ENCODE data around the gene LAMA4. TPM values are rescaled to one million over a fixed set of nuclear protein-coding genes. Genes with fewer than 3 reads are reported as not detected.

Gene LAMA4
- total RNA-seq, 4 donors from 2014 or later = 261 to 336 (median 303) TPM

DNA sequence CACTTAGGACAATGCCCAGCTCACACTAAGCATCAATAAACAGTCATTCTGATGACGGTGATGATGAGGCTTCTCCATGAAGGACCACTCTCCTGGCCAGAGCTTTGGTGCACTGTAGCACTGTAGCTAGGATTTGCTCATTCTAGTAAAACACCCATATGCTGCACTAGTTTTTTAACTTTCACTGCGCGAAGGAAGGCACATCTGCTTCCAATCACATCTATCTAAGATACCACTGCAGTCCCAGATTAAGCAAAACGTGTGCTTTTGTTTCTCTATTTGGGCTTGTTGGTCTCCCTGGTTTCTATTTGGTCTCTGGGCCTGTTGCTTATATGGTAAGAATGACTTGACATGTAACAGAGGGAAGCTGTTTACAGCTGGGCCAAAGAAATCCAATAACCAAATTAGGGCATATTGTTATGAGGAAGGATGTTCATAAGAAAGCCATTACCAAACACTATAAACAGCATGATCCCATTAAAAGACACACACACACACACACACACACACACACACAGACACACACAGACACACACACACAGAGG, 104.6 kb downstream of the LAMA4 start:
- Histone ChIP-seq H3K4me3 (no peak overlapping the region), H3K4me1 (peaks cover 0 to 44% (median 34%) of the 10 kb centered on the region in 4 donors), H3K27me3 (no peaks in the 10 kb centered on the region), H3K27ac (replicated peaks in 1 of 4) (peak overlapping the region; percentile 49 to 78 (median 76)), H3K36me3 (peaks cover 12 to 75% (median 42%) of the 10 kb centered on the region in 4 donors), H3K9me3 (no peaks in the 10 kb centered on the region)
- 44% methylated on average over 4 of the region's 4 CpGs for WGBS
- intact Hi-C loops (cut with DNase I) = no loop called here
- TF ChIP-seq EP300 (IDR thresholded peaks at IDR 0.05) (no peak), POLR2A (IDR thresholded peaks at IDR 0.05; ENCODE audit: low read depth) (no peak), POLR2AphosphoS5 (IDR thresholded peaks at IDR 0.05) (peak in 1 of 2 donors; percentile 20)
- TF ChIP-seq, protein P1, sequence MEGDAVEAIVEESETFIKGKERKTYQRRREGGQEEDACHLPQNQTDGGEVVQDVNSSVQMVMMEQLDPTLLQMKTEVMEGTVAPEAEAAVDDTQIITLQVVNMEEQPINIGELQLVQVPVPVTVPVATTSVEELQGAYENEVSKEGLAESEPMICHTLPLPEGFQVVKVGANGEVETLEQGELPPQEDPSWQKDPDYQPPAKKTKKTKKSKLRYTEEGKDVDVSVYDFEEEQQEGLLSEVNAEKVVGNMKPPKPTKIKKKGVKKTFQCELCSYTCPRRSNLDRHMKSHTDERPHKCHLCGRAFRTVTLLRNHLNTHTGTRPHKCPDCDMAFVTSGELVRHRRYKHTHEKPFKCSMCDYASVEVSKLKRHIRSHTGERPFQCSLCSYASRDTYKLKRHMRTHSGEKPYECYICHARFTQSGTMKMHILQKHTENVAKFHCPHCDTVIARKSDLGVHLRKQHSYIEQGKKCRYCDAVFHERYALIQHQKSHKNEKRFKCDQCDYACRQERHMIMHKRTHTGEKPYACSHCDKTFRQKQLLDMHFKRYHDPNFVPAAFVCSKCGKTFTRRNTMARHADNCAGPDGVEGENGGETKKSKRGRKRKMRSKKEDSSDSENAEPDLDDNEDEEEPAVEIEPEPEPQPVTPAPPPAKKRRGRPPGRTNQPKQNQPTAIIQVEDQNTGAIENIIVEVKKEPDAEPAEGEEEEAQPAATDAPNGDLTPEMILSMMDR (IDR thresholded peaks at IDR 0.05) = no peak
- DNase-seq (ENCODE audit: extremely low spot score) = no peak

DNA sequence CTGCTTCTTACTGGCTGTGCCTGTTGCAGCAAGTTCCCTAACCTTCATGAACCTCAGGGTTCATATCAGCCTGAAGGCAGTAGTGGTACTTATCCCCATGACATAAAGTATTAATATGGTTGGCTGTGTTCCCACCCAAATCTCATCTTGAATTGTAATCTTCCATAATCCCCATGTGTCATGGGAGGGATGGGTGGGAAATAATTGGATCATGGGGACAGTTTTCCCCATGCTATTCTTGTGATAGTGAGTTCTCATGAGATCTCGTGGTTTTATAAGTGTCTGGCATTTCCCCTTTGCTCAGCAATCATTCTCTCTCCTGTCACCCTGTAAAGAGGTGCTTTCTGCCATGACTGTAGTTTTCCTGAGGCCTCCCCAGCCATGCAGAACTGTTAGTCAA, 105.1 kb downstream of the LAMA4 start:
- Histone ChIP-seq H3K27me3 (no peaks in the 10 kb centered on the region), H3K4me1 (peaks cover 0 to 50% (median 33%) of the 10 kb centered on the region in 4 donors), H3K4me3 (no peak overlapping the region), H3K27ac (replicated peaks in 1 of 4) (peak overlapping the region; percentile 49 to 78 (median 76)), H3K36me3 (peaks cover 17 to 75% (median 43%) of the 10 kb centered on the region in 4 donors), H3K9me3 (no peaks in the 10 kb centered on the region)
- TF ChIP-seq POLR2A (IDR thresholded peaks at IDR 0.05; ENCODE audit: low read depth) (no peak), POLR2AphosphoS5 (IDR thresholded peaks at IDR 0.05) (no peak), EP300 (IDR thresholded peaks at IDR 0.05) (no peak)
- TF ChIP-seq, protein P1 (IDR thresholded peaks at IDR 0.05) = no peak
- DNase-seq (ENCODE audit: extremely low spot score) = no peak
- intact Hi-C loops (cut with DNase I) = no loop called here
- 27% methylated on average over 1 of the region's 1 CpG for WGBS

DNA sequence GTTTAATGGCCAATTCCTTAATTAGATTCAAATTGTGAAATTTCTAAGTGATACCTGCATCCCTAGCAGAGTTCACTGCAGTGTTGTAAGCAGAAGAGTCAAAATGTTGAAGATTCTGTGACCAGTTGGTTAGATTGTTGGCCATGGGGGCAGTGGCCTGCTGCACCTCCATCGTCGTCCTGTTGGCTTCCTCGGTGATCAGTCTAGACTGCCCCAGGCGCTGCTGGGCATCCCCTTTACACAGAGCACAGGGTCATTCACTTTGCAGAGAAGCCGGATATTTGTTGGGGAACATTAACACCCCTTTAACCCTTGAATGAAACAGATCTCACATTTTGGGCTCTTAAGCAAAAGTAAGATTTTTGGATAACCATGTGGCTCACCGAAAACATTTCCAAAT, 106.3 kb downstream of the LAMA4 start:
- TF ChIP-seq, protein P1 (IDR thresholded peaks at IDR 0.05) = no peak
- TF ChIP-seq POLR2AphosphoS5 (IDR thresholded peaks at IDR 0.05) (no peak), POLR2A (IDR thresholded peaks at IDR 0.05; ENCODE audit: low read depth) (no peak), EP300 (IDR thresholded peaks at IDR 0.05) (no peak)
- intact Hi-C loops (cut with DNase I) = no loop called here
- no peak overlapping the region for H3K4me3 ChIP-seq
- peaks cover 0 to 48% (median 33%) of the 10 kb centered on the region in 4 donors for H3K4me1 ChIP-seq
- no peaks in the 10 kb centered on the region for H3K9me3 ChIP-seq
- DNase-seq (ENCODE audit: extremely low spot score) = no peak
- H3K36me3 ChIP-seq = peaks cover 27 to 76% (median 51%) of the 10 kb centered on the region in 4 donors
- 90% methylated on average over 6 of the region's 6 CpGs for WGBS
- no peaks in the 10 kb centered on the region for H3K27me3 ChIP-seq
- H3K27ac ChIP-seq (replicated peaks in 1 of 4) = peak overlapping the region in 2 of 4 donors; percentile 75 to 76

DNA sequence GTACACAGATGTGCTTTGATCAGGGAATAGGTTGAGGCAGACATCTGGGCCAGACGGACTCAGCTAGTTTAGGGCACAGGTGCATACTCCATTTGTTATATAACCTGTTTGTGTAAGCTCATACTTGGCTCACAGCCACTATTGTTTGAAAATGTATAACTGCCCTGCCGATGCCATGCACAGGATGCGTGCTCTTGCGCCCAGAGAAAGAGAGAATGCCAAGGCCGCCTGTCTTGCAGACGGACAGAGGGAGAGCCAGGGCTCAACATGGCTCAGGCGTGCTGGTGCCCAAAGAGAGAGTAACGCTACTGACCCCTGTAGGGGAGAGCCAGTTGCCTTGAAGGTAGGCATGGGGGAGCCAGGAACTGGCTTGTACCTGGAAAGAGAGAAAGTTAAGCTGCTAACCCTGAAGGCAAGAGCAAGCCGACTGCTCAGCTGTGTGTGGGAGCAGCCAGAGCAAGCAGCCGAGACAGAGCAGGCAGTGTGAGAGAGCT, 109.2 kb downstream of the LAMA4 start:
- Histone ChIP-seq H3K36me3 (peaks cover 52 to 92% (median 78%) of the 10 kb centered on the region in 4 donors), H3K27me3 (no peaks in the 10 kb centered on the region), H3K4me1 (peaks cover 0 to 28% (median 23%) of the 10 kb centered on the region in 4 donors), H3K4me3 (no peak overlapping the region), H3K27ac (replicated peaks in 1 of 4) (peak overlapping the region; percentile 40 to 75 (median 60)), H3K9me3 (no peaks in the 10 kb centered on the region)
- DNase-seq (ENCODE audit: extremely low spot score) = no peak
- TF ChIP-seq POLR2AphosphoS5 (IDR thresholded peaks at IDR 0.05) (peak in 1 of 2 donors; percentile 21), POLR2A (IDR thresholded peaks at IDR 0.05; ENCODE audit: low read depth) (no peak)
- intact Hi-C loops (cut with DNase I) = no loop called here
- WGBS = 86% methylated on average over 10 of the region's 10 CpGs

DNA sequence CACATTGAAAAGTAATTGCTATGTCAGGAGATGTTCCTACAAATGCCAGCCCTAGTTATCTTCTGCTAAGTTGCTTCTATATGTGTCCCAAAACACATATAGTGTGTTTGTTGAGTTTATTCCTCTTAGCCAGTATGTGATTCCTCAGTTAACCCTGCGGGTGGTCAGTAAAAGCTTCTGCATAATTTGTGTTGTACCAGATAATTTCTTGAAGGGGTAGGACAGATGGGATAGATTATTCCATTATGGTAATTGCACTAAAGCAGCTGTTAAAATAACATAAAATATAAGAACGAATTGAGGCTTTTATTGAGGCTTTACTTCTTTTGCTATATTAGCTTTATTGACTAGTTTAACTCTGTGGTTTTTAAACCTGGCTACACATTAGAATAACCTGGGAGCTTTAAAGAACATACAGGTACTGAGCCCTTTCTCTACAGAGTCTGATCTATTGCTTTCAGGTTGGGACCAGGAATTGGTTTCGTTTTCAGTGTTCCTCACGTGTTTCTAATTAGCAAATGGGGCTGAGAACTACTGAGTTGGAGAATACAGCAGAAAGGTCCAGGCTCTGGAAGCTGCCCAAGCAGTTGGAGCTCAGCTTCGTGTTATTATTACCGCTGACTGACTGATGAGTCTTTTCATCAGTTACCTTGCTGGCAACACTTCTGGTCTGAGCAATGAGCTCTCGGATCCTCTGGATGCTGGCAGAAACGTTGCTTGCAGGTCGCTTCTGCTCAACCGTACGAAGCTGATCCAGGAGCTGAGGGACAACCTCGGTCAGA, 110.0 kb downstream of the LAMA4 start:
- 67% methylated on average over 12 of the region's 12 CpGs for whole genome bisulfite sequencing
- no peaks in the 10 kb centered on the region for H3K27me3 ChIP-seq
- peaks cover 59 to 96% (median 86%) of the 10 kb centered on the region in 4 donors for H3K36me3 ChIP-seq
- H3K27ac ChIP-seq (replicated peaks in 1 of 4) = peak overlapping the region; percentile 14 to 75 (median 60)
- peaks cover 3 to 20% (median 16%) of the 10 kb centered on the region in 4 donors for H3K4me1 ChIP-seq
- no peaks in the 10 kb centered on the region for H3K9me3 ChIP-seq
- TF ChIP-seq, protein P1 (IDR thresholded peaks at IDR 0.05) = no peak
- H3K4me3 ChIP-seq = no peak overlapping the region
- no peak for DNase-seq (ENCODE audit: extremely low spot score)
- intact Hi-C loops (cut with DNase I) = no loop called here
